CD14-positive monocyte (primary cell): ENCODE results near the gene HAUS7. TPM values are rescaled to one million over a fixed set of nuclear protein-coding genes. Genes with fewer than 3 reads are reported as not detected.

Source experiments
- DNase-seq, 3 donors: peaks; one replicate each; pipeline ENCODE4 v3.0.0-alpha.2; 2011 to 2022
- H2AFZ ChIP-seq: 2 replicates; pipeline ENCODE4 v1.6.0; 2012; ENCODE audit warnings: mild to moderate bottlenecking, low read depth, low read length, inconsistent platforms; ENCODE audit not compliant: insufficient read depth, poor library complexity, severe bottlenecking
- H3K27ac ChIP-seq, 2 donors: 1 replicate in 1 of 2; 2 replicates in 1 of 2; pipeline ENCODE4 v1.5.1; 2012 to 2013; ENCODE audit warnings: low read length in 2 of 2, control low read depth in 1 of 2, inconsistent platforms in 1 of 2, low read depth in 1 of 2, mild to moderate bottlenecking in 1 of 2
- H3K27me3 ChIP-seq, 2 donors: one replicate each; pipeline versions ENCODE4 v1.6.0 to v1.6.1; 2011 to 2013; ENCODE audit warnings: low read length in 2 of 2; ENCODE audit not compliant: control insufficient read depth in 2 of 2, insufficient read depth in 2 of 2
- H3K36me3 ChIP-seq, 2 donors: replicated peaks in 1 of 2; 1 replicate in 1 of 2; 2 replicates in 1 of 2; pipeline versions ENCODE4 v1.5.1 to v1.6.1; 2012 to 2013; ENCODE audit warnings: low read length in 2 of 2, control low read depth in 1 of 2, inconsistent platforms in 1 of 2, mild to moderate bottlenecking in 1 of 2; ENCODE audit not compliant: insufficient read depth in 2 of 2, control insufficient read depth in 1 of 2
- H3K4me1 ChIP-seq, 2 donors: 1 replicate in 1 of 2; 2 replicates in 1 of 2; pipeline versions ENCODE4 v1.5.1 to v1.6.1; 2012 to 2013; ENCODE audit warnings: low read length in 2 of 2, control low read depth in 1 of 2, inconsistent platforms in 1 of 2, mild to moderate bottlenecking in 1 of 2, moderate library complexity in 1 of 2; ENCODE audit not compliant: insufficient read depth in 2 of 2, control insufficient read depth in 1 of 2
- H3K4me2 ChIP-seq: replicated peaks from 2 replicates; pipeline ENCODE3; 2012; ENCODE audit warnings: low read length, moderate library complexity, mild to moderate bottlenecking; ENCODE audit not compliant: poor library complexity, severe bottlenecking; ENCODE audit errors: extremely low read depth
- H3K4me3 ChIP-seq, 3 experiments: fragments of 200-600 bp in 1 of 3; sonication (generic) in 1 of 3; replicated peaks in 1 of 3; 1 replicate in 2 of 3; 2 replicates in 1 of 3; pipeline ENCODE4 v1.5.1; 2011 to 2013; ENCODE audit warnings: low read length in 3 of 3, mild to moderate bottlenecking in 3 of 3, control low read depth in 2 of 3, low read depth in 2 of 3, inconsistent platforms in 1 of 3, moderate library complexity in 1 of 3
- H3K79me2 ChIP-seq: 2 replicates; pipeline ENCODE4 v1.6.0; 2012; ENCODE audit warnings: mild to moderate bottlenecking, control low read depth, inconsistent platforms, low read length, moderate library complexity; ENCODE audit not compliant: insufficient read depth
- H3K9ac ChIP-seq: 2 replicates; pipeline ENCODE4 v1.6.0; 2017; ENCODE audit warnings: low read length, mild to moderate bottlenecking; ENCODE audit not compliant: insufficient read depth, poor library complexity, severe bottlenecking
- H3K9me3 ChIP-seq, 2 donors: replicated peaks in 1 of 2; 1 replicate in 1 of 2; 2 replicates in 1 of 2; pipeline versions ENCODE4 v1.5.1 to v1.6.1; 2012 to 2013; ENCODE audit warnings: low read length in 2 of 2, control low read depth in 1 of 2; ENCODE audit not compliant: control insufficient read depth in 1 of 2, insufficient read depth in 1 of 2
- H4K20me1 ChIP-seq: 2 replicates; pipeline ENCODE4 v1.6.0; 2012; ENCODE audit warnings: mild to moderate bottlenecking, low read length, control low read depth, moderate library complexity; ENCODE audit not compliant: insufficient read depth
- H3K27ac Mint-ChIP-seq, 7 donors: one replicate each; pipeline ENCODE4 v1.8.0; 2020; ENCODE audit warnings: mild to moderate bottlenecking in 7 of 7, mixed read lengths in 7 of 7, moderate library complexity in 6 of 7, inconsistent platforms in 2 of 7
- H3K27me3 Mint-ChIP-seq, 3 donors: one replicate each; pipeline ENCODE4 v1.8.0; 2021 to 2022; ENCODE audit warnings: low read depth in 3 of 3, mild to moderate bottlenecking in 3 of 3, mixed read lengths in 3 of 3, moderate library complexity in 3 of 3, inconsistent platforms in 1 of 3
- H3K36me3 Mint-ChIP-seq, 2 donors: one replicate each; pipeline ENCODE4 v1.8.0; 2020; ENCODE audit warnings: mixed read lengths in 2 of 2, inconsistent platforms in 1 of 2, mild to moderate bottlenecking in 1 of 2
- H3K4me1 Mint-ChIP-seq: one replicate; pipeline ENCODE4 v1.8.0; 2020; ENCODE audit warnings: mild to moderate bottlenecking, mixed read lengths
- H3K4me3 Mint-ChIP-seq, 2 donors: one replicate each; pipeline ENCODE4 v1.8.0; 2020; ENCODE audit warnings: mild to moderate bottlenecking in 2 of 2, mixed read lengths in 2 of 2, moderate library complexity in 1 of 2
- H3K9me3 Mint-ChIP-seq, 7 donors: one replicate each; pipeline ENCODE4 v1.8.0; 2020 to 2022; ENCODE audit warnings: mixed read lengths in 7 of 7, mild to moderate bottlenecking in 6 of 7, moderate library complexity in 6 of 7, inconsistent platforms in 2 of 7
- WGBS: methylation state at CpG from one replicate; pipeline ENCODE4 v1.1.5; 2013; ENCODE audit warnings: missing lambda C conversion rate; ENCODE audit not compliant: insufficient coverage; 5-methylcytosine and 5-hydroxymethylcytosine counted together
- intact Hi-C, 2 donors: fragments of 100-400 bp; cut with micrococcal nuclease; formaldehyde crosslinking; loops; one replicate each; pipeline versions ENCODE4 v1.15.0 to v1.15.1; 2023
- polyA plus RNA-seq, 3 donors: library from polyadenylated mRNA; depleted of rRNA in 1 of 3; unstranded in 2 of 3; stranded (reverse) in 1 of 3; fragments of 300-500 nt in 2 of 3; fragments of >200 nt in 1 of 3; fragmentation: Illumina TruSeq in 2 of 3; gene quantifications; 1 replicate in 2 of 3; 2 replicates in 1 of 3; pipeline ENCODE4 v1.2.3, GENCODE V29; 2012 to 2021
- TF ChIP-seq, protein P1 (sequence below): fragments of 200-600 bp; IDR thresholded peaks from one replicate; pipeline ENCODE4 v1.8.0; 2022; ENCODE audit warnings: antibody characterized with exemption, mild to moderate bottlenecking

HAUS7 gene
- polyA plus RNA-seq, 3 donors = 23.8 to 37.5 (median 26.7) TPM

- intact Hi-C loops = no loop called here
- Mint-ChIP-seq H3K27ac (no peak overlapping the region), H3K4me3 (no peak overlapping the region), H3K27me3 (peaks cover 15 to 29% (median 16%) of the 10 kb centered on the region in 3 donors), H3K4me1 (peaks cover 2% of the 10 kb centered on the region), H3K36me3 (no peaks in the 10 kb centered on the region), H3K9me3 (peaks cover 0 to 6% (median 0%) of the 10 kb centered on the region in 7 donors)
- Histone ChIP-seq H3K27me3 (peaks cover 0 to 8% of the 10 kb centered on the region in 2 donors), H3K36me3 (no peaks in the 10 kb centered on the region), H3K4me1 (no peaks in the 10 kb centered on the region), H3K79me2 (no peaks in the 10 kb centered on the region), H3K9ac (no peak overlapping the region), H3K4me2 (no peak overlapping the region), H3K4me3 (no peak overlapping the region), H3K9me3 (no peaks in the 10 kb centered on the region), H3K27ac (no peak overlapping the region), H4K20me1 (no peaks in the 10 kb centered on the region), H2AFZ (no peak overlapping the region)
- 97% methylated on average over 5 of the region's 12 CpGs for WGBS
- TF ChIP-seq, protein P1, sequence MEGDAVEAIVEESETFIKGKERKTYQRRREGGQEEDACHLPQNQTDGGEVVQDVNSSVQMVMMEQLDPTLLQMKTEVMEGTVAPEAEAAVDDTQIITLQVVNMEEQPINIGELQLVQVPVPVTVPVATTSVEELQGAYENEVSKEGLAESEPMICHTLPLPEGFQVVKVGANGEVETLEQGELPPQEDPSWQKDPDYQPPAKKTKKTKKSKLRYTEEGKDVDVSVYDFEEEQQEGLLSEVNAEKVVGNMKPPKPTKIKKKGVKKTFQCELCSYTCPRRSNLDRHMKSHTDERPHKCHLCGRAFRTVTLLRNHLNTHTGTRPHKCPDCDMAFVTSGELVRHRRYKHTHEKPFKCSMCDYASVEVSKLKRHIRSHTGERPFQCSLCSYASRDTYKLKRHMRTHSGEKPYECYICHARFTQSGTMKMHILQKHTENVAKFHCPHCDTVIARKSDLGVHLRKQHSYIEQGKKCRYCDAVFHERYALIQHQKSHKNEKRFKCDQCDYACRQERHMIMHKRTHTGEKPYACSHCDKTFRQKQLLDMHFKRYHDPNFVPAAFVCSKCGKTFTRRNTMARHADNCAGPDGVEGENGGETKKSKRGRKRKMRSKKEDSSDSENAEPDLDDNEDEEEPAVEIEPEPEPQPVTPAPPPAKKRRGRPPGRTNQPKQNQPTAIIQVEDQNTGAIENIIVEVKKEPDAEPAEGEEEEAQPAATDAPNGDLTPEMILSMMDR = no peak
- no peak for DNase-seq
Observed at GRCh38 chrX:153492543-153492942, 22.2 kb upstream of the HAUS7 start.

DNA sequence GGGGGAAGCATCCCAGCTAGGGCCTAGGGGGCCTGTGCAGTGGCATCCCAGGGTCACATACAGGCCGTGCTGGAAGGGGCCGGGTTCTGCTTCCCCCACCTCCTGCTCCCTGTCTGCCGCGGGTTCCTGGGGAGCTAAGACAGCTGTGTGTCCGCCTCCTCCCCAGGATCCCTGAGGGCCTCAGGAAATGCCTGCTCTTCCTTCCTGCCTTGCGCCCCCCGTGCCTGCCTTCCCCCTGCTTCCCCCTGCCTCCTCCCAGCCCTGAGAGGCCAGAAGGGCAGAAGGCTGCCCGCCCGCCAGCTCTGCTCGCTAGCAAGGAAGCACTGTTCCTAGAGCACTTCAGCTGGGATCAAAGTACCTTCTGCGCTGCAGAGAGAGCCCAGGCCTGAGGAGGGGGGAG lies 21.5 kb upstream of the HAUS7 start:
- Mint-ChIP-seq H3K4me3 (no peak overlapping the region), H3K9me3 (peaks cover 0 to 6% (median 0%) of the 10 kb centered on the region in 7 donors), H3K27me3 (peaks cover 15 to 29% (median 16%) of the 10 kb centered on the region in 3 donors), H3K4me1 (peaks cover 2% of the 10 kb centered on the region), H3K36me3 (no peaks in the 10 kb centered on the region), H3K27ac (no peak overlapping the region)
- Histone ChIP-seq H3K36me3 (no peaks in the 10 kb centered on the region), H2AFZ (no peak overlapping the region), H3K9me3 (no peaks in the 10 kb centered on the region), H3K79me2 (no peaks in the 10 kb centered on the region), H3K9ac (no peak overlapping the region), H3K4me2 (no peak overlapping the region), H4K20me1 (no peaks in the 10 kb centered on the region), H3K27ac (no peak overlapping the region), H3K27me3 (peaks cover 0 to 8% of the 10 kb centered on the region in 2 donors), H3K4me1 (no peaks in the 10 kb centered on the region), H3K4me3 (no peak overlapping the region)
- 50% methylated on average over 1 of the region's 11 CpGs for WGBS
- intact Hi-C loops = no loop called here
- TF ChIP-seq, protein P1 = no peak
- DNase-seq = no peak
